Right atrium auricular region (tissue), 2 donors: Measurements from ENCODE around the gene GPSM3. TPM values are rescaled to one million over a fixed set of nuclear protein-coding genes. Genes with fewer than 3 reads are reported as not detected.
"Not testable (repeated sequence)": the region's sequence is repeated elsewhere in the genome, so short reads cannot be mapped to it uniquely, and the experiment has no call there.

Experiments
- DNase-seq: peaks from one replicate; pipeline ENCODE4 v3.0.0-alpha.2; 2019; ENCODE audit warnings: low spot score
- H3K27ac ChIP-seq, 2 donors: fragments of 200-600 bp; sonication (generic); 1 replicate in 1 of 2; 2 replicates in 1 of 2; pipeline ENCODE4 v1.5.1; 2016 to 2019
- H3K27me3 ChIP-seq, 2 donors: fragments of 200-600 bp; sonication (generic); one replicate each; pipeline versions ENCODE4 v1.5.1 to v1.6.0; 2017 to 2019
- H3K36me3 ChIP-seq: fragments of 200-600 bp; sonication (generic); one replicate; pipeline ENCODE4 v1.5.1; 2016
- H3K4me1 ChIP-seq, 2 donors: fragments of 200-600 bp; sonication (generic); one replicate each; pipeline versions ENCODE4 v1.5.1 to v1.6.0; 2017 to 2019
- H3K4me3 ChIP-seq, 2 donors: fragments of 200-600 bp; sonication (generic); 1 replicate in 1 of 2; 2 replicates in 1 of 2; pipeline ENCODE4 v1.5.1; 2017 to 2019; ENCODE audit warnings: mild to moderate bottlenecking in 1 of 2, moderate library complexity in 1 of 2
- H3K9me3 ChIP-seq, 2 donors: fragments of 200-600 bp; sonication (generic); one replicate each; pipeline ENCODE4 v1.5.1; 2019
- total RNA-seq, 2 donors: library from RNA; depleted of rRNA; stranded (reverse); fragments of >200 nt; gene quantifications; one replicate each; pipeline ENCODE4 v1.1.0, GENCODE V29; 2016
- TF ChIP-seq, protein P1 (sequence below), 2 donors: fragments of 200-600 bp; sonication (generic); IDR thresholded peaks; one replicate each; pipeline ENCODE4 v1.5.1; 2019; ENCODE audit warnings: antibody characterized with exemption in 2 of 2

GPSM3 gene
- total RNA-seq, 2 donors from 2014 or later = 3.6 to 9.0 TPM

DNA sequence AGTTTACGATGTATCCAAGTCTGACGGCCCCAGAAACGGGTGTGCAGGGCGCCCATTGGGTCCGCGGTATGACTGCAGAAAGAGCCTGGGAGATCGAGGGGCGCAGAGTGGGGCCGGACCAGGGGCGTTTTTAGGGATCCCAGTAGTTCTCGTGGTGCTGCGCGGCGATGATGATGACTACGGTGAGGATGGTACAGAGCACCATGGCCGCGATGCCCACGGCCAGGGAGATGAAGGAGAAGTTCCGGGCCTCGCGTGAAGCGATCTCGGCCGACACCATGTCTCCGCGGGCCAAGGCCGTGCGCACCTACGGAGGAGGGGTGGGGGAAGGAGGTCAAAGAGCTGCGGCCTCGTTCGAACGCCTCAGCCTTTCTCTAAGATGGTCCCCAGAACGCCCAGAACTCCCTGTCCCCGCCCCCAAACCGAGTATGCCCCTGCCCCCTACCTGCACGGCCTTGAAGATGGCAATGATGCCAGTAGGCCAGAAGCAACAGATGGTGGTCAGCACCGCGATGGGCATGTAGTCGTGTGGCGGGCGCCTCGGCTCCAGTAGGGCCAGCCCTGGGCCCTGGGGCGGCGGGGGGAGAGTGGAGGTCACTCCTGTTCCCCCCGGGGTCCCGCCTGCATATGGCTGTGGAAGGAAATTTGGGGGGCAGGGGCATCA lies 43.2 kb downstream of the GPSM3 start:
- H3K4me3 ChIP-seq = peak overlapping the region; percentile 30 to 41

DNA sequence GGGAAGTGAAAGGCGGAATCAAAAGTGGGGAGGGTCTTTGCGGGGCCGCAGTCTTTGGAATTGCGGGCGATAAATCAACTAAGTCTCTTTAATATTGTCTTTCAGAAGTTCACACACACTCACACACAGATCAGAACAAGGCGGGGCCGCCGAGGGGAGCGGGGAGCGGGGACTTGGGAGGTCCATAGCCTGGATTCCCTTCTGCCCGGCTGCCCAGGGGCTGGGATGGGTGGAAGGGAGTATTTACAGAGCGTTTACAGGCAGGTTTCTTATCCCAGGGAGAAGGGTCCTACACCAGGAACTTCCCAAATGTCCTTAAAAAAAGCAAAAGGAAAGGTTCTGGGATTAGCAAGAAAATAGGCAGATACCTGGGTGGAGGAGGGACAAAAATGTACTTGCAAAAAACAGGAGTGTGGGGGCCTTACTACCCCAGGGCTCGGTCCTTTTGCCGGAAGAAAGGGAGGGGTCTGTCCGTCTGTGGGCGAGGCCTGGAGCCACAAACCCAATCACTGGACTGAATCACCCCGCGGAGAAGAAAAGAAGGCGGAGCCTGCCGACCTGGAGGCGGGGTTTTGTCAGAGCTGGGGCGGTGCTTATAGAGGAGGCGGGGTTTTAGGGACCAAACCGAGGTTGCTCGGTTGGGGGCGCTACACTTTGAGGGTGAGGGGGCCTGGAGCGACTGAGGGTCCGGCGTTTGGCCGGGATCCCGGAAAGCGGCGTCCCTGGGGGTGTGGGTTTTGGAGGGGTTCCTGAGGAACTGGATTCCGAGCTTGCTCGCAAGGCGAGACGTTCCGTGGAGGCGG lies 44.0 kb downstream of the GPSM3 start:
- Histone ChIP-seq H3K4me1 (peaks cover 0 to 20% of the 10 kb centered on the region in 2 donors), H3K4me3 (peak overlapping the region; percentile 30 to 41), H3K27me3 (no peaks in the 10 kb centered on the region), H3K36me3 (no peaks in the 10 kb centered on the region), H3K27ac (no peak overlapping the region), H3K9me3 (no peaks in the 10 kb centered on the region)
- TF ChIP-seq, protein P1, sequence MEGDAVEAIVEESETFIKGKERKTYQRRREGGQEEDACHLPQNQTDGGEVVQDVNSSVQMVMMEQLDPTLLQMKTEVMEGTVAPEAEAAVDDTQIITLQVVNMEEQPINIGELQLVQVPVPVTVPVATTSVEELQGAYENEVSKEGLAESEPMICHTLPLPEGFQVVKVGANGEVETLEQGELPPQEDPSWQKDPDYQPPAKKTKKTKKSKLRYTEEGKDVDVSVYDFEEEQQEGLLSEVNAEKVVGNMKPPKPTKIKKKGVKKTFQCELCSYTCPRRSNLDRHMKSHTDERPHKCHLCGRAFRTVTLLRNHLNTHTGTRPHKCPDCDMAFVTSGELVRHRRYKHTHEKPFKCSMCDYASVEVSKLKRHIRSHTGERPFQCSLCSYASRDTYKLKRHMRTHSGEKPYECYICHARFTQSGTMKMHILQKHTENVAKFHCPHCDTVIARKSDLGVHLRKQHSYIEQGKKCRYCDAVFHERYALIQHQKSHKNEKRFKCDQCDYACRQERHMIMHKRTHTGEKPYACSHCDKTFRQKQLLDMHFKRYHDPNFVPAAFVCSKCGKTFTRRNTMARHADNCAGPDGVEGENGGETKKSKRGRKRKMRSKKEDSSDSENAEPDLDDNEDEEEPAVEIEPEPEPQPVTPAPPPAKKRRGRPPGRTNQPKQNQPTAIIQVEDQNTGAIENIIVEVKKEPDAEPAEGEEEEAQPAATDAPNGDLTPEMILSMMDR (IDR thresholded peaks at IDR 0.05) = peak in 1 of 2 donors; percentile 40
- peak; percentile 78 for DNase-seq

More for the DNA sequence above, 43.2 kb downstream of the GPSM3 start:
- Histone ChIP-seq H3K9me3 (no peaks in the 10 kb centered on the region), H3K36me3 (no peaks in the 10 kb centered on the region), H3K27me3 (no peaks in the 10 kb centered on the region), H3K4me1 (peaks cover 0 to 23% of the 10 kb centered on the region in 2 donors), H3K27ac (no peak overlapping the region)
- no peak for DNase-seq
- TF ChIP-seq, protein P1 (IDR thresholded peaks at IDR 0.05) = no peak

DNA sequence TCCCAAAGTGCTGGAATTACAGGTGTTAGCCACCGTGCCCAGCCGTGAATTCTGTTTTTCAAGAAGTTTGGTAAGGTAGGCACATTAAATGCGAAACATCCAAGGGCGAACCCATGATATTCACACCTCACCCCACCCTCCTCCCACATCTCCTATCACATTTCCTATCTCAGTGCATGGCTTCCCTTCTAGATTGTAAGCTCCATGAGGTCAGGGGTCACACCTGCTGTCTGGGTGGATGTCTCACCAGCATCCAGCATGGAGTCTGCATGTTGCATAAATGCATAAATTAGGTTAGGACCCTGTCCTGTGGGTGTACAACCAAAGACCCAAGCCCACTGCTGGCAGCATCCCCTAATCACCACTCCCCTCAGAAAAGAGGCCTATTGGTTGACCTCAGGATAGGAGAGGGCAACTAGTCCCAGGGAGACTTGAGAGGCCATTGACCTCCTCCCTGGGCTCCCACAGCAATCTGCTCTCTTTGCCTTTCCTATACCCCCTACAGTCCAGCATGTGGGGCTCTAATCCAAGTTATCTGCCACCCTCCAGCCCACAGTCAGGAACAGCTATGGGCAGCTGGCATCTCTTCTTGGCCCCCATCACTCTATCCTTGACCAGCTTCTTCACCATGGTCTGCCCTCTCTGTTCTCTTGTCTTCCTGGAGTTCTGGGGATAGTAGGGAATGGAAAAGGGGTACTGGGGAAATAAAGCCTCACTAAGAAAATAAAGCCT lies 44.9 kb downstream of the GPSM3 start:
- TF ChIP-seq, protein P1 (IDR thresholded peaks at IDR 0.05) = no peak
- no peak for DNase-seq
- no peaks in the 10 kb centered on the region for H3K27me3 ChIP-seq
- no peaks in the 10 kb centered on the region for H3K36me3 ChIP-seq
- H3K4me1 ChIP-seq = peaks cover 0 to 11% of the 10 kb centered on the region in 2 donors
- H3K27ac ChIP-seq = no peak overlapping the region
- no peak overlapping the region for H3K4me3 ChIP-seq
- no peaks in the 10 kb centered on the region for H3K9me3 ChIP-seq

DNA sequence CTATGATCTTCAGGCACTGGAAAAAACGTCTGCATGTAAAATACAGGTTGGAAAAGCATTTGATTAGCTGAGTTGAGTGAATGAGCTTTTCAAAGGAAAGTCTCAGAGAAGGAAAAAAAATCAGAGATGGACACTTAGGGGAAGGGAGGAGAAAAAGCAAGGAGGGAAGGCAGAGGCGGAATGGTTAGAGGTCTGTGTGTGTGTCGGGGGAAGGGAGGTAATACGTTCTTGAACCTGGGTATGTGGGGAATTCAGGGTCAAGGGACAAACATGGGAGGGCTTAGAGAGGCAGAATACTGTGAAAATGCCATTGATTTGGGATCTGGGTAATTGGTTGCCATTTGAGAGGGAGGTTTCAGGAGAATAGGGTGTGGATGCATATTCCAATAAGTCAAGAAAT lies 45.8 kb downstream of the GPSM3 start:
- Histone ChIP-seq H3K36me3 (no peaks in the 10 kb centered on the region), H3K27me3 (no peaks in the 10 kb centered on the region), H3K4me1 (peaks cover 0 to 4% of the 10 kb centered on the region in 2 donors), H3K9me3 (no peaks in the 10 kb centered on the region), H3K4me3 (no peak overlapping the region), H3K27ac (no peak overlapping the region)
- TF ChIP-seq, protein P1 (IDR thresholded peaks at IDR 0.05) = no peak
- no peak for DNase-seq

DNA sequence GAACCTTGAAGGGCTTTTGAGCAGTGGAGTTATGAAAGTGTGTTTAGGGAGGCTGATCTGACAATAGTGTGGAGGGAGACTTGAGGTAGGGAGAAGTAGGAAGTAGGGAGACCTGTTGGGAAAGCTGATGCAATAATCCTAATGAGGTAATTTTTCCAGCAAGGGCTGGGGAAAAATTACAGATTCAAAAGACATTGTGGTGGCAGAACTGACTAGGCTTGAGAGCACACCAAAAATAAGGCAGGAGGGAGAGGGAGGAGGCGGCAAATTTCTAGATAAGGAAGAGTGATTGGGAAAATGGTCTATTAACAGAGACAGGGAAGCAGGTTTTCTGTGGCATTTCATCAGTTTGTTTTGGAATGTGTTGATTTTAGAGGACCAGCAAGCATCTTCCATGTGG lies 46.2 kb downstream of the GPSM3 start:
- Histone ChIP-seq H3K4me3 (no peak overlapping the region), H3K9me3 (no peaks in the 10 kb centered on the region), H3K4me1 (peaks cover 0 to 4% of the 10 kb centered on the region in 2 donors), H3K27me3 (no peaks in the 10 kb centered on the region), H3K36me3 (no peaks in the 10 kb centered on the region), H3K27ac (no peak overlapping the region)
- no peak for DNase-seq
- TF ChIP-seq, protein P1 (IDR thresholded peaks at IDR 0.05) = no peak

DNA sequence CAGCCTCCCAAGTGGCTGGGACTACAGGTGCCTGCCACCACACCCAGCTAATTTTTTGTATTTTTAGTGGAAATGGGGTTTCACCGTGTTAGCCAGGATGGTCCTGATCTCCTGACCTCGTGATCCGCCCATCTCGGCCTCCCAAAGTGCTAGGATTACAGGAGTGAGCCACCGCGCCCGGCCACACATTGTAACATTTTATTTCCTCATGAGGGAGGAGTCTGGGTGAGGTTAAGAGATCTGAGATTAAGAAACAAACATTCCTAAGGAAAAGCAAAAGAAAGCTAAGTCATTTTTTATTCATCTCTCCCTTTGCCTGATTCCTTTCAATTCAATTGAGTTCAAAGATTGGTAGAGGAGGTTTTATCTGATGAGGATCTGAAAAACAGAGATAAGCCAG lies 48.2 kb downstream of the GPSM3 start:
- H3K4me3 ChIP-seq, H3K27me3 ChIP-seq, H3K27ac ChIP-seq, DNase-seq, H3K4me1 ChIP-seq, H3K36me3 ChIP-seq, H3K9me3 ChIP-seq: not testable (repeated sequence)
